Testis (tissue), 3 donors: Measurements from ENCODE around the gene WNT4. TPM values are rescaled to one million over a fixed set of nuclear protein-coding genes. Genes with fewer than 3 reads are reported as not detected.

Experiments used
- DNase-seq: peaks from one replicate; pipeline ENCODE4 v3.0.0-alpha.2; 2019
- H3K27ac ChIP-seq, 2 donors: fragments of 200-600 bp; sonication (generic); one replicate each; pipeline ENCODE4 v1.5.1; 2019
- H3K27me3 ChIP-seq: fragments of 200-600 bp; sonication (generic); one replicate; pipeline ENCODE4 v1.5.1; 2019
- H3K36me3 ChIP-seq: fragments of 200-600 bp; sonication (generic); one replicate; pipeline ENCODE4 v1.5.1; 2017; ENCODE audit warnings: low read depth; ENCODE audit errors: missing control alignments
- H3K4me1 ChIP-seq: fragments of 200-600 bp; sonication (generic); one replicate; pipeline ENCODE4 v1.5.1; 2019
- H3K4me3 ChIP-seq, 2 donors: fragments of 200-600 bp; sonication (generic); one replicate each; pipeline ENCODE4 v1.5.1; 2017 to 2019
- H3K9me3 ChIP-seq: fragments of 200-600 bp; sonication (generic); one replicate; pipeline ENCODE4 v1.5.1; 2017
- CTCF ChIP-seq, 3 experiments: fragments of 450-650 bp in 2 of 3; fragments of 200-600 bp in 1 of 3; sonication (generic) in 1 of 3; IDR thresholded peaks; one replicate each; pipeline ENCODE4 v1.5.1; 2016 to 2019; ENCODE audit warnings: antibody characterized with exemption in 3 of 3, mild to moderate bottlenecking in 2 of 3, moderate library complexity in 1 of 3
- POLR2A ChIP-seq: fragments of 450-650 bp; IDR thresholded peaks from one replicate; pipeline ENCODE4 v1.6.1; 2017; ENCODE audit warnings: antibody characterized with exemption, mild to moderate bottlenecking, moderate library complexity
- WGBS, 2 donors: methylation state at CpG; one replicate each; pipeline ENCODE4 v1.1.5; 2018; 5-methylcytosine and 5-hydroxymethylcytosine counted together
- intact Hi-C: fragments of 100-400 bp; cut with DNase I; formaldehyde crosslinking; loops from one replicate; pipeline ENCODE4 v1.15.1; 2023; ENCODE audit warnings: low total_unique reads
- polyA plus RNA-seq: library from polyadenylated mRNA; stranded (reverse); fragments of 350-450 nt; fragmentation: Illumina TruSeq; extraction: RNeasy Lipid Tissue Mini Kit (QIAGEN cat#74804); gene quantifications from one replicate; pipeline ENCODE4 v1.2.3, GENCODE V29; 2014; ENCODE audit warnings: low read depth, low replicate concordance; ENCODE audit not compliant: insufficient read depth
- total RNA-seq, 2 donors: library from RNA; depleted of rRNA; stranded (reverse); fragments of >200 nt; gene quantifications; one replicate each; pipeline ENCODE4 v1.2.3, GENCODE V29; 2016

The WNT4 gene
- total and polyA plus RNA-seq, 3 donors from 2014 or later = 0.55 to 3.2 (median 0.74) TPM

GRCh38 chr1:22182715-22183114, 39.8 kb upstream of the WNT4 start:
- 81 to 90% methylated on average over 7 to 8 of the region's 11 CpGs for WGBS, 2 donors
- no peaks in the 10 kb centered on the region for H3K36me3 ChIP-seq
- H3K27ac ChIP-seq = no peak overlapping the region
- H3K27me3 ChIP-seq = no peaks in the 10 kb centered on the region
- DNase-seq = no peak
- intact Hi-C loops = no loop called here
- H3K9me3 ChIP-seq = no peaks in the 10 kb centered on the region
- H3K4me1 ChIP-seq = no peaks in the 10 kb centered on the region
- H3K4me3 ChIP-seq = no peak overlapping the region
- no peak for TF ChIP-seq POLR2A
- TF ChIP-seq CTCF (IDR thresholded peaks at IDR 0.05) = no peak

- Histone ChIP-seq H3K27ac (no peak overlapping the region), H3K36me3 (no peaks in the 10 kb centered on the region)
Observed at GRCh38 chr1:22179197-22179803, 36.4 kb upstream of the WNT4 start.

DNA sequence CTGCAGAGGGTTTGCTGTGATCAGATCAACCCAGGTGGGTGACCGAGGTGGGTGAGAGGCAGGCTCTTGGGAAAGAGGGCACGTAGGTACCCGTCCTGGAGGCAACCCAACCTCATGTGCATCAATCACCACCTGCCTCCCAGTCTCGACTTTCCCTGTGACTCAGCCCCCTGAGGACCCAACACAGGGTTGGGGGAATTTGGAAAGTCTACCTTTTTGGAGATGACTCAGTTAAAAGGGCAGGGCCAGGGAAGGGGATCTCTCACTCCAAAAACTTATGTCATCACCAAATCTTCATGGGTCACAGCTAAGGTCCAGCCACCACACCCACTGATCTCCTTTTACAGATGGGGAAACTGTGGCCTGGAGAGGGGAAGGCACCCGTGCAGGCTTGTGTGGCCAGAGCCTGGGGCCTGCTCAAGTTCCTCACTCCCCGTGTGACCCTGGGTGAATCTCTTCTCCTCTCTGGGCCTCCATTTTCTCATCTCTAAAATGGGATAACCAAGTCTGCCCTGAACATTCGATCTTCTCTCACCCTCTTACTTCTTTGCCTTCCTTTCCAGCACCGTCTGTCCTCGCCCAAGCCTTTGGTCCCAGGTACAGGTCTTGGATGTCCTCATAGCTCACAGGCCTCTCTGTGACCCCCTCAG, 34.6 kb upstream of the WNT4 start:
- H3K27me3 ChIP-seq = no peaks in the 10 kb centered on the region
- H3K27ac ChIP-seq = no peak overlapping the region
- intact Hi-C loops = no loop called here
- DNase-seq = no peak
- 89 to 94% methylated on average over 9 of the region's 9 CpGs for WGBS, 2 donors
- H3K4me1 ChIP-seq = no peaks in the 10 kb centered on the region
- no peak overlapping the region for H3K4me3 ChIP-seq
- no peaks in the 10 kb centered on the region for H3K36me3 ChIP-seq
- no peaks in the 10 kb centered on the region for H3K9me3 ChIP-seq
- no peak for TF ChIP-seq POLR2A
- TF ChIP-seq CTCF (IDR thresholded peaks at IDR 0.05) = no peak

More at GRCh38 chr1:22179197-22179803, 36.4 kb upstream of the WNT4 start:
- Histone ChIP-seq H3K4me1 (no peaks in the 10 kb centered on the region), H3K9me3 (no peaks in the 10 kb centered on the region), H3K4me3 (no peak overlapping the region), H3K27me3 (no peaks in the 10 kb centered on the region)
- TF ChIP-seq POLR2A = no peak
- TF ChIP-seq CTCF (IDR thresholded peaks at IDR 0.05) = no peak
- WGBS, 2 donors = 96 to 98% methylated on average over 2 of the region's 2 CpGs
- intact Hi-C loops = no loop called here
- DNase-seq = no peak

- intact Hi-C loops = no loop called here
- no peaks in the 10 kb centered on the region for H3K36me3 ChIP-seq
- H3K27ac ChIP-seq = no peak overlapping the region
- H3K27me3 ChIP-seq = no peaks in the 10 kb centered on the region
- TF ChIP-seq POLR2A (no peak), CTCF (IDR thresholded peaks at IDR 0.05) (no peak)
- DNase-seq = no peak
- H3K9me3 ChIP-seq = no peaks in the 10 kb centered on the region
- 47 to 50% methylated on average over 4 to 5 of the region's 5 CpGs for WGBS, 2 donors
- H3K4me3 ChIP-seq = no peak overlapping the region
- H3K4me1 ChIP-seq = no peaks in the 10 kb centered on the region
Observed at GRCh38 chr1:22176258-22176657, 33.4 kb upstream of the WNT4 start.
